ENCODE measurements around the gene TIAM1. TPM values are rescaled to one million over a fixed set of nuclear protein-coding genes. Genes with fewer than 3 reads are reported as not detected.

TIAM1 gene
- total and polyA plus RNA-seq, 2 of the 8 experiments (the other 6 are each of a cell fraction or from before 2014, with no cell fraction given) = 10.1 to 30.7 TPM

DNA sequence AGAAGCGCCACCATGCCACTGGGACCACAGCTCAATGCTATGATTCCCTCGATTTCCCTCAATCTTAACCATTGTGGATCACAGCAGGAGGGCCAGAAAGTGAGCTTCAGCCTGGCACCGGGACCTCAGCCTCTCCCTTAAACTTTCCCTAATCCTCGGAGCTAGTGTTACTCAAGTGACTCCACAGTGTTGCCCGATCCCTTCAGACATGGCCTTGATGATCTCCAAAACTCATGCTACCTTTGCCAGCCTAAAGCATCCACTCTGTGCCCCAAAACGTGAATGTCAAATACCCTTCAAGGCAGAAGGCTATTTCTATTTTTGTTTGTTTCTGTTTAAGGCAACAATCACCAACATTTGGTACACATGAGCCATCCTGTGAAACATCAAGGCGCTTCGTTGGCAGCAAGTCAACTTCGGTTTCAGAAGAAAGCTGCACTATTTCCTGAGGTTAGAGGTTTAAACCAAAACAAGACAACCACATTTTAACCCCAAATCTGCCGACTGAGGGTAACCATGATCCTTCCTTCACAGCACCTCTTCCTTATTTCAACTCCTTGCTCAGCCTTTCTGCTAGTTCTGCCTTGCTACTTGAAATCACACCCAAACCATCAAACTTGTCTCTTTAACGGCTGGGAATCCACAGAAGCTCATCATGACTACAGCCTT lies 211.4 kb downstream of the TIAM1 start (continued):
- TF ChIP-seq KDM4A (IDR thresholded peaks at IDR 0.05; ENCODE audit: low read depth, low read length, severe bottlenecking) = no peak
- no peak for TF ChIP-seq RAD21 (IDR thresholded peaks at IDR 0.05 in 1 of 2, conservative IDR thresholded peaks at IDR 0.05 in 1 of 2; ENCODE audit: low read depth in 2 of 2, low read length in 2 of 2)
